Measurements from ENCODE around the gene PSMB10.

The PSMB10 gene

GRCh38 chr16:67967958-67968399 is 31.3 kb upstream of the PSMB10 start:
- Histone ChIP-seq H2BK12ac (ENCODE audit: low read length) (no peak overlapping the region), H2AK5ac (ENCODE audit: low read depth, low read length) (peak overlapping the region; percentile 1), H3K9ac (ENCODE audit: low read depth, low read length, poor library complexity) (peak overlapping the region; percentile 86), H3K23ac (ENCODE audit: low read depth, low read length, poor library complexity) (peak overlapping the region; percentile 59), H2AFZ (ENCODE audit: low read length) (peak overlapping the region; percentile 90), H3K4ac (ENCODE audit: low read length) (no peak overlapping the region), H3K27ac (replicated peaks; ENCODE audit: low read length) (no peak overlapping the region), H3K9me3 (replicated peaks in 1 of 2; ENCODE audit: control insufficient read depth in 2 of 2, insufficient read depth in 1 of 2, low read depth in 1 of 2, low read length in 2 of 2) (no peaks in the 10 kb centered on the region), H3K79me1 (ENCODE audit: low read depth, low read length) (peaks cover 15% of the 10 kb centered on the region), H3K4me1 (ENCODE audit: control insufficient read depth in 2 of 2, insufficient read depth in 1 of 2, low read depth in 1 of 2, low read length in 2 of 2) (peaks cover 20 to 28% of the 10 kb centered on the region in 2 donors), H3K4me2 (ENCODE audit: insufficient read depth, low read length, poor library complexity, severe bottlenecking) (peak overlapping the region; percentile 63), H2BK5ac (ENCODE audit: low read length) (no peak overlapping the region), H4K91ac (ENCODE audit: low read depth, low read length, poor library complexity) (no peak overlapping the region), H3K27me3 (ENCODE audit: control insufficient read depth in 3 of 3, insufficient read depth in 3 of 3, low read depth in 1 of 3, low read length in 3 of 3) (no peaks in the 10 kb centered on the region), H2BK120ac (ENCODE audit: low read depth, low read length) (no peak overlapping the region), H3K36me3 (replicated peaks in 1 of 2; ENCODE audit: control insufficient read depth in 2 of 2, insufficient read depth in 2 of 2, low read length in 2 of 2) (peaks cover 6 to 11% of the 10 kb centered on the region in 2 donors), H3K4me3 (ENCODE audit: low read length in 2 of 2) (peak overlapping the region; percentile 53 to 96), H4K8ac (ENCODE audit: low read depth, low read length) (no peak overlapping the region), H3K14ac (ENCODE audit: low read length) (peak overlapping the region; percentile 32), H3K18ac (ENCODE audit: low read length) (peak overlapping the region; percentile 97), H2BK15ac (ENCODE audit: low read length) (no peak overlapping the region)
- no CpG with 5 or more reads among the region's 45 CpGs for WGBS, 2 donors (ENCODE audit: extremely low coverage in 2 of 2, insufficient read length in 2 of 2, insufficient replicate concordance in 1 of 2)
- DNase-seq (ENCODE audit: low spot score) = peak; percentile 32

GRCh38 chr16:67967183-67967957 is 30.7 kb upstream of the PSMB10 start:
- peak overlapping the region; percentile 53 to 96 for H3K4me3 ChIP-seq (ENCODE audit: low read length in 2 of 2)
- H3K9ac ChIP-seq (ENCODE audit: low read depth, low read length, poor library complexity) = peak overlapping the region; percentile 61
- peaks cover 15% of the 10 kb centered on the region for H3K79me1 ChIP-seq (ENCODE audit: low read depth, low read length)
- no peak overlapping the region for H2AK5ac ChIP-seq (ENCODE audit: low read depth, low read length)
- no peak overlapping the region for H2BK12ac ChIP-seq (ENCODE audit: low read length)
- H3K27ac ChIP-seq (replicated peaks; ENCODE audit: low read length) = no peak overlapping the region
- no peak overlapping the region for H3K4ac ChIP-seq (ENCODE audit: low read length)
- H3K9me3 ChIP-seq (replicated peaks in 1 of 2; ENCODE audit: control insufficient read depth in 2 of 2, insufficient read depth in 1 of 2, low read depth in 1 of 2, low read length in 2 of 2) = no peaks in the 10 kb centered on the region
- H2AFZ ChIP-seq (ENCODE audit: low read length) = peak overlapping the region; percentile 90
- H3K4me2 ChIP-seq (ENCODE audit: insufficient read depth, low read length, poor library complexity, severe bottlenecking) = peak overlapping the region; percentile 63
- H2BK120ac ChIP-seq (ENCODE audit: low read depth, low read length) = no peak overlapping the region
- no peak for DNase-seq (ENCODE audit: low spot score)
- no peaks in the 10 kb centered on the region for H3K27me3 ChIP-seq (ENCODE audit: control insufficient read depth in 3 of 3, insufficient read depth in 3 of 3, low read depth in 1 of 3, low read length in 3 of 3)
- no peak overlapping the region for H2BK5ac ChIP-seq (ENCODE audit: low read length)
- H3K4me1 ChIP-seq (ENCODE audit: control insufficient read depth in 2 of 2, insufficient read depth in 1 of 2, low read depth in 1 of 2, low read length in 2 of 2) = peaks cover 20 to 28% of the 10 kb centered on the region in 2 donors
- H4K8ac ChIP-seq (ENCODE audit: low read depth, low read length) = no peak overlapping the region
- no peak overlapping the region for H3K14ac ChIP-seq (ENCODE audit: low read length)
- no peak overlapping the region for H2BK15ac ChIP-seq (ENCODE audit: low read length)
- WGBS, 2 donors (ENCODE audit: extremely low coverage in 2 of 2, insufficient read length in 2 of 2, insufficient replicate concordance in 1 of 2) = no CpG with 5 or more reads among the region's 18 CpGs
- H3K23ac ChIP-seq (ENCODE audit: low read depth, low read length, poor library complexity) = no peak overlapping the region
- H3K36me3 ChIP-seq (replicated peaks in 1 of 2; ENCODE audit: control insufficient read depth in 2 of 2, insufficient read depth in 2 of 2, low read length in 2 of 2) = peaks cover 8 to 15% of the 10 kb centered on the region in 2 donors
- H3K18ac ChIP-seq (ENCODE audit: low read length) = peak overlapping the region; percentile 1
- no peak overlapping the region for H4K91ac ChIP-seq (ENCODE audit: low read depth, low read length, poor library complexity)

- H2BK12ac ChIP-seq (ENCODE audit: low read length) = no peak overlapping the region
- H2BK5ac ChIP-seq (ENCODE audit: low read length) = no peak overlapping the region
- H4K91ac ChIP-seq (ENCODE audit: low read depth, low read length, poor library complexity) = no peak overlapping the region
- H3K27ac ChIP-seq (replicated peaks; ENCODE audit: low read length) = peak overlapping the region; percentile 20
- no peak overlapping the region for H2AK5ac ChIP-seq (ENCODE audit: low read depth, low read length)
- peaks cover 15 to 22% of the 10 kb centered on the region in 2 donors for H3K36me3 ChIP-seq (replicated peaks in 1 of 2; ENCODE audit: control insufficient read depth in 2 of 2, insufficient read depth in 2 of 2, low read length in 2 of 2)
- H2BK120ac ChIP-seq (ENCODE audit: low read depth, low read length) = no peak overlapping the region
- no peak overlapping the region for H3K14ac ChIP-seq (ENCODE audit: low read length)
- H3K18ac ChIP-seq (ENCODE audit: low read length) = peak overlapping the region; percentile 0
- no peak for DNase-seq (ENCODE audit: low spot score)
- no peak overlapping the region for H3K4ac ChIP-seq (ENCODE audit: low read length)
- peak overlapping the region; percentile 75 for H3K9ac ChIP-seq (ENCODE audit: low read depth, low read length, poor library complexity)
- no CpG with 5 or more reads among the region's 3 CpGs for WGBS, 2 donors (ENCODE audit: extremely low coverage in 2 of 2, insufficient read length in 2 of 2, insufficient replicate concordance in 1 of 2)
- H3K4me1 ChIP-seq (ENCODE audit: control insufficient read depth in 2 of 2, insufficient read depth in 1 of 2, low read depth in 1 of 2, low read length in 2 of 2) = peaks cover 20 to 28% of the 10 kb centered on the region in 2 donors
- H3K4me3 ChIP-seq (ENCODE audit: low read length in 2 of 2) = peak overlapping the region; percentile 53 to 96
- H2BK15ac ChIP-seq (ENCODE audit: low read length) = no peak overlapping the region
- no peak overlapping the region for H4K8ac ChIP-seq (ENCODE audit: low read depth, low read length)
- no peaks in the 10 kb centered on the region for H3K27me3 ChIP-seq (ENCODE audit: control insufficient read depth in 3 of 3, insufficient read depth in 3 of 3, low read depth in 1 of 3, low read length in 3 of 3)
- no peak overlapping the region for H2AFZ ChIP-seq (ENCODE audit: low read length)
- H3K9me3 ChIP-seq (replicated peaks in 1 of 2; ENCODE audit: control insufficient read depth in 2 of 2, insufficient read depth in 1 of 2, low read depth in 1 of 2, low read length in 2 of 2) = no peaks in the 10 kb centered on the region
- peak overlapping the region; percentile 63 for H3K4me2 ChIP-seq (ENCODE audit: insufficient read depth, low read length, poor library complexity, severe bottlenecking)
- H3K79me1 ChIP-seq (ENCODE audit: low read depth, low read length) = peaks cover 15% of the 10 kb centered on the region
- no peak overlapping the region for H3K23ac ChIP-seq (ENCODE audit: low read depth, low read length, poor library complexity)
Observed at GRCh38 chr16:67966549-67967182, 30.0 kb upstream of the PSMB10 start.

Data from neuronal stem cell (in vitro differentiated cells).